Stimulated activated CD8-positive, alpha-beta memory T cell treated with anti-CD3 and anti-CD28 coated beads, Interleukin-4, amount 100 ng/mL, for 24 hours (primary cell): Measurements from ENCODE around the gene CACNA2D3.

Source experiments
- DNase-seq: peaks from one replicate; pipeline ENCODE4 v3.0.0-alpha.2; 2020; ENCODE audit warnings: low read depth

Gene CACNA2D3

GRCh38 chr3:54374214-54374852, 252.0 kb downstream of the CACNA2D3 start:
- DNase-seq = no peak

GRCh38 chr3:54376142-54376807, 253.9 kb downstream of the CACNA2D3 start:
- DNase-seq = no peak

GRCh38 chr3:54376939-54377578, 254.7 kb downstream of the CACNA2D3 start:
- DNase-seq = no peak

GRCh38 chr3:54378184-54378583, 255.8 kb downstream of the CACNA2D3 start:
- no peak for DNase-seq

- no peak for DNase-seq
Measured at GRCh38 chr3:54384279-54384678, 261.9 kb downstream of the CACNA2D3 start.

- no peak for DNase-seq
Measured at GRCh38 chr3:54390582-54390981, 268.2 kb downstream of the CACNA2D3 start.

- no peak for DNase-seq
Measured at GRCh38 chr3:54393150-54393549, 270.8 kb downstream of the CACNA2D3 start.

GRCh38 chr3:54408328-54408727, 286.0 kb downstream of the CACNA2D3 start:
- no peak for DNase-seq

- no peak for DNase-seq
Measured at GRCh38 chr3:54421943-54422342, 299.6 kb downstream of the CACNA2D3 start.

GRCh38 chr3:54424292-54424691, 301.9 kb downstream of the CACNA2D3 start:
- no peak for DNase-seq

GRCh38 chr3:54426381-54426780, 304.0 kb downstream of the CACNA2D3 start:
- DNase-seq = no peak

- DNase-seq = no peak
Measured at GRCh38 chr3:54427501-54427900, 305.1 kb downstream of the CACNA2D3 start.

GRCh38 chr3:54427941-54428871, 305.9 kb downstream of the CACNA2D3 start:
- DNase-seq = no peak

GRCh38 chr3:54432975-54433374, 310.6 kb downstream of the CACNA2D3 start:
- no peak for DNase-seq

GRCh38 chr3:54433846-54434245, 311.5 kb downstream of the CACNA2D3 start:
- no peak for DNase-seq

GRCh38 chr3:54434756-54435155, 312.4 kb downstream of the CACNA2D3 start:
- DNase-seq = no peak

- DNase-seq = no peak
Measured at GRCh38 chr3:54437271-54437670, 314.9 kb downstream of the CACNA2D3 start.

- DNase-seq = no peak
Measured at GRCh38 chr3:54443561-54444161, 321.3 kb downstream of the CACNA2D3 start.

GRCh38 chr3:54445630-54446029, 323.3 kb downstream of the CACNA2D3 start:
- no peak for DNase-seq

- no peak for DNase-seq
Measured at GRCh38 chr3:54447427-54447826, 325.1 kb downstream of the CACNA2D3 start.

GRCh38 chr3:54454806-54455205, 332.5 kb downstream of the CACNA2D3 start:
- no peak for DNase-seq

- DNase-seq = no peak
Measured at GRCh38 chr3:54458357-54458756, 336.0 kb downstream of the CACNA2D3 start.
